ENCODE results near the gene ZBTB49.

DNA sequence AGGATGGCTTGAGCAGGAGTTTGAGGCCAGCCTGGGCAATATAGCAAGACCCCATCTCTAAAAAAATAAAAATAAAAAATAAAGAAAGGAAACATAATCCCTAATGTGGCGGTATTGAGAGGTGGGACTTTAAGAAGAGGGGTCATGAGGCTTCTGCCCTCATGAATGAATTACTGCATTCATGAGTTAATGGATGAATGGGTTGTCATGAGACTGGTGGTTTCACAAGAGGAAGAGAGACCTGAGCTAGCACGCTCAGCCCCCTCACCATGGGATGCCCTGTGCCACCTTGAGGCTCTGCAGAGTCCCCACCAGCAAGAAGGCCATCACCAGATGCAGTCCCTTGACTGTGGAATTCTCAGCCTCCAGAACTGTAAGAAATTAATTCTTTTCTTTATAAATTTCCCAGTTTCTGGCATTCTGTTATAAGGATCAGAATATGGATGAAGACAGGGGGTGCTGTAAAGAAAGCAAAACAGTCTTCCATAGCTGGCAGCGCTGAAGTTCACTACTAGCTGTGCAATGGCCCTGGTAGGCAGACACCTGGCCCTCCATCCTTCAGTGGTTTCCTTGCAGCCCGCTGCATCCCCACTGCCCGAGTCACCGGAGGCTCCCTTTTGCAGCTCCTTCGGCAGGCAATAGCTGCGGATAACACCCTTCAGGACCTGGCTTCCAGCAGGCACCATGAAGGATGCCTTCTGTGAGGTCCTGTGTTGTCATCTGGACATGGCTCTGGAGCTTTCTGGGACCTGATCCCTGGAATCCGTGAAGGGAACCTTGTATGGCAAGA lies 52.0 kb downstream of the ZBTB49 start:
- TF ChIP-seq CTCF (IDR thresholded peaks at IDR 0.05) (no peak), POLR2AphosphoS5 (IDR thresholded peaks at IDR 0.05) (no peak)

Data from sigmoid colon (tissue), 4 donors.